Activated CD4-positive, CD25-positive, alpha-beta regulatory T cell treated with anti-CD3 and anti-CD28 coated beads, Interleukin-2, amount 50 U/mL, for 16 hours (primary cell): ENCODE data around the gene OR2T10.
"Not testable (repeated sequence)": the region's sequence is repeated elsewhere in the genome, so short reads cannot be mapped to it uniquely, and the experiment has no call there.

Experiments
- DNase-seq: peaks from one replicate; pipeline ENCODE4 v3.0.0-alpha.2; 2020; ENCODE audit warnings: low read depth, low spot score

OR2T10 gene

DNA sequence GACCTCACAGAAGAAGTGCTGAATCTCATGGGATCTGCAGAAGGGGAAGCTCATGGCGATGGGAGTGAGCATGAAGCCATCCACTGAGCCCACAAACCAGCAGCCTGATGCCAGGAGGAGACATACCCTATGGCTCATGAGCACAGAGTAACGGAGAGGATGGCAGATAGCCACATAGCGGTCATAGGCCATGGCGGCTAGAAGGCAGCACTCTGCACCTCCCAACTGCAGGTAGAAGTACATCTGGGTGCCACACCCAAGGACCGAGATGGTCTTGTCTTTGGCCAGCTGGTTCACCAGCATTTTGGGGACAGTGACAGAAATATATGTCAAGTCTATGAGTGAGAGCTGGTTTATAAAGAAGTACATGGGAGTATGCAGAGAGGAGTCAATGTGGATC lies 4.3 kb downstream of the OR2T10 start:
- no peak for DNase-seq

- DNase-seq: no peak
Observed at GRCh38 chr1:248592655-248593054, 4.8 kb downstream of the OR2T10 start.

DNA sequence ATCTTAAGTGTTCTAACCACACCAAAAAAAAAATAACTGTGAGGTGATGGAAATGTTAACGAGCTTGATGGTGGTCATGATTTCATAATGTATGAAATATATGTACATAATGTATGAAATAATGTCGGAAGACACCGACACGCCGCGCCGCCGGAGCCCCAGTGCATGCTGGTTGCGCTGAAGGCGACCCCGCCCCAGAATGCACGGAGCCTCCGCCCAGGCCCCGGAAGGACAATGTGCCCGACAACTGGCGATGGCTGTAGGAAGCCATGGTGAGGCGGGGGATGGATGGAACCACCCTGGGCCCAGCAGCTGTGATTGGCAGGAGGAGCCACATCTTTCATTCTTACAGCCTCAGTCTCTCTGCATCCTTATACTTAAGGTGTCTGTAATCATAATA lies 7.4 kb downstream of the OR2T10 start:
- no peak for DNase-seq

GRCh38 chr1:248589334-248589733 lies 8.2 kb downstream of the OR2T10 start:
- no peak for DNase-seq

GRCh38 chr1:248585266-248585665 lies 12.2 kb downstream of the OR2T10 start:
- no peak for DNase-seq

DNA sequence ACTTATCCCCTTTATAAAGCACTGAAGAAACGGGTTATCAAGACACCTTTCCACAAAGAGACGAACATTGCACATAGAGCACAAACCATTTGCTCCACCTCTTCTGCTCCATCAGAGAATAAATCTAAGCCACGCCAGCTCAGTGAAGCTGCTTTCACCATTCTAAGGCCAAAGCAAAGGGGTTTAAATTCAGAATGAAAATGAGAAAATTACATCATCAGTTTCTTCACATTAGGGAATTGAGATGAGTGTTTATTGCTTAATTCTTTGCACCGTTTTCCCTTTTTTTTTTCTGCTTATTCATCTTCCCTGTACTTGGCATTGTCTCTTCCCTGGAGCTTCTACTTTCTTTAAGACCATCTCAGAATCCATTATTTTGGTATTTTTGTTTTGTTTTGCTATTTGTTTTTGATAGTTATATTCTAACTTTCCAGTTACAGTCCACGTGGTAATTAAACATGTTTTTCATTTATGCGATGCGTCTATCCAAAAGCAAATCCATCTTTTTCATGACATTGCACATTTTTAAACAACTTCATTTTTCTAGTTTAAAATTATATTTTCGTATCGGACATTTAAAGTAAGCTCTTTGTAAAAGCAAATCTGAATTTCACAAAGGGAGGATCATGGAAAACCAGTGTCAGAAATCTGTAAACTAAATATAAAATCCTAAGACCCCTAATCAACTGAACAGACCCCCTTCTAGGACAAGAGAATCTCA lies 21.1 kb downstream of the OR2T10 start:
- no peak for DNase-seq

GRCh38 chr1:248574657-248575056 lies 22.8 kb downstream of the OR2T10 start, which contains the start of gene OR2T34:
Gene OR2T34 (minus strand): TSS chr1:248574757. CDS start chr1:248574757, 0 bp downstream.
- not testable (repeated sequence) for DNase-seq

DNA sequence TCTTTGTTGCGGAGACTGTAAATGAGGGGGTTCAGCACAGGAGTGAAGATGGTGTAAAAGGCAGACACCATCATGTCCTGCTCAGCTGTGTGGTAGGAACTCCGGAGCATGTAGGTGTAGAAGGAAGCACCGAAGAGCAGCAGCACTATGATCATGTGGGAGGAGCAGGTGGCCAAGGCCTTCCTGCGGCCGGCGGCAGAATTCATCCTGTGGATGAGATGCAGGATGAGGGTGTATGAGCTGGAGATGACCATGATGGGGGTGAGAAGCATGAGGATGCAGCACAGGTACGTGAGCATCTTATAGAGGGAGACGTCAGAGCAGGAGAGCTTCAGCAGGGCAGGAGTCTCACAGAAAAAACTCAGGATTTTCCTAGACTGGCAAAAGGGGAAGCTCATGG lies 23.6 kb downstream of the OR2T10 start:
- DNase-seq: not testable (repeated sequence)

DNA sequence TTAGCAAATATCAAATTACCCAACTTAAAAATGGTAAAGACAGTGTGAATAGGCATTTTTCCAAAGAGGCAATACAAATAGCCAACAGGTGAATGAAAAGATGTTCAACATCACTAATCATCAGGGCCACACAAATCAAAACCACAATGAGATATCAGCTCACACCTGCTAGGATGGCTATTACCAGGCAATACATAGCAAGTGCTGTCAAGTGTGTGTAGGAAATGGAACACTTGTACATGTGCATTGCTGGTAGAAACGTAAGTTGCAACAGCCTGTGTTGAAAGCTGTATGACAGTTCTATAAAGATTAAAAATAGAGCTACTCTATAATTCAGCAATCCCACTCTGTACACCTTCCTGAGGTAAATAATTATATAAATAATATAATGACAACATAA lies 25.5 kb downstream of the OR2T10 start:
- not testable (repeated sequence) for DNase-seq

- DNase-seq: not testable (repeated sequence)
Observed at GRCh38 chr1:248570811-248571210, 26.7 kb downstream of the OR2T10 start.

- not testable (repeated sequence) for DNase-seq
Observed at GRCh38 chr1:248569049-248569448, 28.5 kb downstream of the OR2T10 start.

DNA sequence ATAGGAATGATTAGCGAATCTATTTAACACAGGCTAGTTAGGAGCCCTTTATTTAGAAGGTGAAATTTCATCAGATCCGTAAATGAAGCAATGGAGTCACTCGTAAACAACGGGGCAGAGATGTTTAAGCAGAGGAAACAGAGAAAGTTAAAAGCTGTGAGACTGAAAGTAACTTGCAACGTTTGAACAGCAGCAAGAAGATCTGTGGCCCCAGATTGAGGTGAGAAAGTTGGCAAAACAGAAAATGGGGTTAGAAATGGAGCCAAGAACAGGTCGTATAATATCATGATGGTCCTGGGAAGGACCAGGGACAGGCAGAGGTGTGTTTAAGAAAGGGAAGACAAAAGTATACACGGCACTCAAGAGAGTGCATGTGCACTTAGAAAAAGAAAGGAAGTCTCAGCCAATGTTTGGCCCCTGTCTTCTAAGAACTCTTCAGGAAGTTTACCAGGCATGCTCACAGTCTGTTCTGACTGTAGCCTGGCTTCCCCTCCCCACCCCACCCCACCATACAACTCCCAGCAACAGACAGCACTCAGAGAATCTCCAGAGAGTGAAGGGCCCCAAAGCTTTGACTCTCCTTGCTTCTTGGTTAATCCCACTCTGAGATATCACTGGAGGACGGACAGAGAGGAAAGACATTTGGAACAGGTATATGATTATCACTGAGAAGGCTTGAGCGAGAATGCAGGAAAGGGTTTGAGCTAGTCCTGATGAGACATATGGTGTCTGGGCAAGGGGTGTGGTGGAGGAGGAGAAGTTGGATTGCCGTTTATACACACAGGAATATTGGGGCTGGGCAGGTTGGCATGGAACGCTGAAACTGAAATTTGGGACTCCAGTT lies 31.7 kb downstream of the OR2T10 start:
- not testable (repeated sequence) for DNase-seq

- DNase-seq: not testable (repeated sequence)
Observed at GRCh38 chr1:248562672-248563071, 34.8 kb downstream of the OR2T10 start, which contains the start of gene OR2T29. Gene OR2T29 (minus strand): TSS chr1:248562772. CDS start chr1:248559491, 3,281 bp downstream.

DNA sequence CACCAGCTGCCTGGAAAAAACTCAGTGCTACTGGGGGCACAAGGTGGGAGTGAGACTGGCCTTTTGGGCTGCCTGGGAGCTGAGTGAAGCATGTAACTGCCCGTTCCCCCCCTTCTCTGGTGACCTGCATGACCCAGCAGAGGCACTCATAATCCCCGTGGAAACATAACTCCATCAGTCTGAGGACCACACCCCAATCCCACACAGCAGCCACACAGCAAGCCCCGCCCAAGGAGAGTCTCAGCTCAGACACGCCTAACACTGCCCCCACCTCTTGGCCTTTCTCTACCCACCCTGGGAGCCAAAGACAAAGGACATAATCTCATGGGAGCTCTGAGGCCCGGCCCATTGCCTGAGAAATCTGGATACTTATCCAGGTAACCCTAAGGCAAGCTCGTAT lies 46.5 kb downstream of the OR2T10 start:
- DNase-seq: not testable (repeated sequence)

DNA sequence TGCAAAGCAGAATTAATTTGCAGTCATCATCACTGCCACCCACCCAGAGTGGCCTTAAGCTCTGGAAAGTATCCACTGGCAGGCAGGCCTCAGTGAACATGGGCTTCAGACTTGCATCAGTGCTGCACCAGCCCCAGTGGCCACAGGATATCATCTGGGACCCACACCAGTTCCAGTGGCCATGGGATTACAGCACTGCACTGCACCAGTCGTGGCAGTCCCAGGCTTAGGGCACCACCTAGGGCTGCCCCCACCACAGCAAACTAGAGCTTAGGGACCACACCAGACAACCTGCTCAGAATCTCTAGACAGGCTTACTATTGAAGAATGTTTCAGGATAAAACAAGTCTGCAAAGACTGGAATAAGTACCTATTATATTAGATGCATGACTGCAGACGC lies 50.1 kb downstream of the OR2T10 start:
- not testable (repeated sequence) for DNase-seq
